Adrenal gland (tissue), 12 donors: ENCODE data around the gene ADGRA3. TPM values are rescaled to one million over a fixed set of nuclear protein-coding genes. Genes with fewer than 3 reads are reported as not detected.

Experiments
- DNase-seq, 7 donors: peaks; one replicate each; pipeline ENCODE4 v3.0.0-alpha.2; 2019 to 2020
- H3K27ac ChIP-seq, 5 donors: fragments of 200-600 bp; sonication (generic) in 4 of 5; 1 replicate in 3 of 5; 2 replicates in 2 of 5; pipeline versions ENCODE4 v1.5.1 to v1.8.0; 2016 to 2020; ENCODE audit warnings: mild to moderate bottlenecking in 1 of 5
- H3K27me3 ChIP-seq: fragments of 200-600 bp; 2 replicates; pipeline ENCODE4 v1.8.0; 2021
- H3K36me3 ChIP-seq, 2 donors: fragments of 200-600 bp; replicated peaks in 1 of 2; 1 replicate in 1 of 2; 2 replicates in 1 of 2; pipeline versions ENCODE4 v1.5.1 to v1.8.0; 2018 to 2022
- H3K4me1 ChIP-seq, 2 donors: fragments of 200-600 bp; replicated peaks in 1 of 2; 1 replicate in 1 of 2; 2 replicates in 1 of 2; pipeline versions ENCODE4 v1.5.1 to v1.8.0; 2018 to 2021
- H3K4me3 ChIP-seq, 4 donors: fragments of 200-600 bp; sonication (generic) in 3 of 4; one replicate each; pipeline ENCODE4 v1.5.1; 2016 to 2018
- H3K9me3 ChIP-seq, 3 donors: fragments of 200-600 bp; sonication (generic) in 1 of 3; replicated peaks in 1 of 3; 1 replicate in 2 of 3; 2 replicates in 1 of 3; pipeline versions ENCODE4 v1.5.1 to v1.8.0; 2016 to 2021
- CTCF ChIP-seq, 6 experiments: fragments of 450-650 bp in 4 of 6; fragments of 200-600 bp in 2 of 6; sonication (generic) in 1 of 6; IDR thresholded peaks; 1 replicate in 5 of 6; 2 replicates in 1 of 6; pipeline versions ENCODE4 v1.5.1 to v1.8.0; 2016 to 2021; ENCODE audit warnings: antibody characterized with exemption in 6 of 6, mild to moderate bottlenecking in 2 of 6, moderate library complexity in 1 of 6
- POLR2A ChIP-seq, 2 donors: fragments of 450-650 bp; IDR thresholded peaks; one replicate each; pipeline ENCODE4 v1.6.1; 2017; ENCODE audit warnings: antibody characterized with exemption in 2 of 2, mild to moderate bottlenecking in 2 of 2, moderate library complexity in 1 of 2
- WGBS, 4 donors: extraction: QIAGEN DNeasy Blood & Tissue Kit in 2 of 4; methylation state at CpG; one replicate each; pipeline versions ENCODE4 v1.1.5 to v1.1.7; 2013 to 2017; 5-methylcytosine and 5-hydroxymethylcytosine counted together
- intact Hi-C, 2 donors: fragments of 100-400 bp; cut with DNase I; formaldehyde crosslinking; loops; one replicate each; pipeline versions ENCODE4 v1.14.1 to v1.15.0; 2022 to 2023
- polyA plus RNA-seq, 3 donors: library from polyadenylated mRNA; stranded (reverse); fragments of 200-250 nt in 2 of 3; fragments of 350-450 nt in 1 of 3; fragmentation: Illumina TruSeq in 1 of 3; extraction: RNeasy Lipid Tissue Mini Kit (QIAGEN cat#74804) in 1 of 3; gene quantifications; one replicate each; pipeline ENCODE4 v1.2.3, GENCODE V29; 2013 to 2014
- total RNA-seq, 9 donors: library from RNA; depleted of rRNA in 4 of 9; stranded (reverse); fragments of >200 nt in 4 of 9; fragments of 120-200 nt in 1 of 9; fragmentation: NEBNext Ultra II Directional in 1 of 9; extraction: Animal tissue kit (Norgen Biotek cat#: 25700) in 1 of 9; gene quantifications; one replicate each; pipeline versions ENCODE4 v1.1.0 to v1.2.4, GENCODE V29; 2013 to 2023
- donor health status: healthy with polysubstance abuse.
- donor health status: Bipolar disorder and iron deficiency.
- donor health status: DM: yes; HTN: yes; CAD: no.
- donor health status: DM: no; HTN: no; CAD: no.
- donor health status: DM: no; HTN: no; CAD: no.
- donor health status: DM: yes; HTN: yes; CAD: no.

ADGRA3 gene
- total and polyA plus RNA-seq, 12 donors: 9.8 to 36.9 (median 24.0) TPM

- DNase-seq: no peak
- intact Hi-C loops: no loop called here
- 53 to 65% (median 60%) methylated on average over 1 of the region's 1 CpG for WGBS, 4 donors
- no peaks in the 10 kb centered on the region for H3K36me3 ChIP-seq
- H3K4me1 ChIP-seq: no peaks in the 10 kb centered on the region
- peaks cover 0 to 8% (median 0%) of the 10 kb centered on the region in 3 donors for H3K9me3 ChIP-seq
- no peaks in the 10 kb centered on the region for H3K27me3 ChIP-seq
- H3K27ac ChIP-seq: no peak overlapping the region
- no peak overlapping the region for H3K4me3 ChIP-seq
- no peak for TF ChIP-seq CTCF (IDR thresholded peaks at IDR 0.05)
- TF ChIP-seq POLR2A (IDR thresholded peaks at IDR 0.05): no peak
These were observed 16.3 kb upstream of the ADGRA3 start for GRCh38 chr4:22532117-22532516.

- intact Hi-C loops: no loop called here
- H3K27ac ChIP-seq: no peak overlapping the region
- no peak for DNase-seq
- no peaks in the 10 kb centered on the region for H3K36me3 ChIP-seq
- H3K4me3 ChIP-seq: no peak overlapping the region
- 63 to 83% (median 71%) methylated on average over 4 of the region's 4 CpGs for WGBS, 4 donors
- TF ChIP-seq CTCF (IDR thresholded peaks at IDR 0.05) (no peak), POLR2A (IDR thresholded peaks at IDR 0.05) (no peak)
- H3K27me3 ChIP-seq: no peaks in the 10 kb centered on the region
- H3K4me1 ChIP-seq: no peaks in the 10 kb centered on the region
- H3K9me3 ChIP-seq: peaks cover 0 to 8% (median 0%) of the 10 kb centered on the region in 3 donors
These were observed 15.6 kb upstream of the ADGRA3 start for GRCh38 chr4:22531311-22532019.

- DNase-seq: no peak
- WGBS, 4 donors: 58 to 75% (median 65%) methylated on average over 3 of the region's 3 CpGs
- Histone ChIP-seq H3K9me3 (no peaks in the 10 kb centered on the region), H3K36me3 (no peaks in the 10 kb centered on the region), H3K4me1 (no peaks in the 10 kb centered on the region), H3K4me3 (no peak overlapping the region), H3K27ac (no peak overlapping the region), H3K27me3 (no peaks in the 10 kb centered on the region)
- TF ChIP-seq POLR2A (IDR thresholded peaks at IDR 0.05): no peak
- TF ChIP-seq CTCF (IDR thresholded peaks at IDR 0.05): no peak
- intact Hi-C loops: no loop called here
These were observed 9.0 kb upstream of the ADGRA3 start for GRCh38 chr4:22524895-22525294.

- 68 to 83% (median 74%) methylated on average over 8 to 9 of the region's 9 CpGs for WGBS, 4 donors
- Histone ChIP-seq H3K4me3 (no peak overlapping the region), H3K9me3 (no peaks in the 10 kb centered on the region), H3K4me1 (no peaks in the 10 kb centered on the region), H3K27ac (no peak overlapping the region), H3K36me3 (no peaks in the 10 kb centered on the region), H3K27me3 (no peaks in the 10 kb centered on the region)
- no peak for DNase-seq
- intact Hi-C loops: no loop called here
- TF ChIP-seq CTCF (IDR thresholded peaks at IDR 0.05) (no peak), POLR2A (IDR thresholded peaks at IDR 0.05) (no peak)
These were observed 7.0 kb upstream of the ADGRA3 start for GRCh38 chr4:22522706-22523501.
